ENCODE measurements around the gene KRT85. TPM values are rescaled to one million over a fixed set of nuclear protein-coding genes. Genes with fewer than 3 reads are reported as not detected.

KRT85 gene
- total and polyA plus RNA-seq, 2 of the 13 experiments (the other 11 are each of a cell fraction or from before 2014, with no cell fraction given) = not detected

DNA sequence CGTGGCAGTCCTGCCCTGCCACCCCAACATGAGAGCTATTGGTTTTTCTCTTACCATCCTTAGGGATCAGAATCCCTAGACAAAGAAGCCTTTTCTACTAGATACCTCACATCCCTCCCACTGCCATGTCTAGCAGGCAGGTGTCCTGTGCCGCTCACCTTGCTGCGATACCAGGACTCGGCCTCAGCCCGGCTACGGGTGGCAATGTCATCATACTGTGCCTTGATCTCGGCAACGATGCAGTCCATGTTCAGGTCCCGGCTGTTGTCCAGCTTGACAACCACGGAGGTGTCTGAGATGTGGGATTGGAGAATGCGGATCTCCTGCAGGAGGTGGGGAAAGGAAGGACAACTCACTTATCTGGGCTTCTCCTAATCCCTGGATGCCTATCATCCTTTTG lies 50.6 kb downstream of the KRT85 start:
- FAIRE-seq = no peak
- TF ChIP-seq, protein P1, sequence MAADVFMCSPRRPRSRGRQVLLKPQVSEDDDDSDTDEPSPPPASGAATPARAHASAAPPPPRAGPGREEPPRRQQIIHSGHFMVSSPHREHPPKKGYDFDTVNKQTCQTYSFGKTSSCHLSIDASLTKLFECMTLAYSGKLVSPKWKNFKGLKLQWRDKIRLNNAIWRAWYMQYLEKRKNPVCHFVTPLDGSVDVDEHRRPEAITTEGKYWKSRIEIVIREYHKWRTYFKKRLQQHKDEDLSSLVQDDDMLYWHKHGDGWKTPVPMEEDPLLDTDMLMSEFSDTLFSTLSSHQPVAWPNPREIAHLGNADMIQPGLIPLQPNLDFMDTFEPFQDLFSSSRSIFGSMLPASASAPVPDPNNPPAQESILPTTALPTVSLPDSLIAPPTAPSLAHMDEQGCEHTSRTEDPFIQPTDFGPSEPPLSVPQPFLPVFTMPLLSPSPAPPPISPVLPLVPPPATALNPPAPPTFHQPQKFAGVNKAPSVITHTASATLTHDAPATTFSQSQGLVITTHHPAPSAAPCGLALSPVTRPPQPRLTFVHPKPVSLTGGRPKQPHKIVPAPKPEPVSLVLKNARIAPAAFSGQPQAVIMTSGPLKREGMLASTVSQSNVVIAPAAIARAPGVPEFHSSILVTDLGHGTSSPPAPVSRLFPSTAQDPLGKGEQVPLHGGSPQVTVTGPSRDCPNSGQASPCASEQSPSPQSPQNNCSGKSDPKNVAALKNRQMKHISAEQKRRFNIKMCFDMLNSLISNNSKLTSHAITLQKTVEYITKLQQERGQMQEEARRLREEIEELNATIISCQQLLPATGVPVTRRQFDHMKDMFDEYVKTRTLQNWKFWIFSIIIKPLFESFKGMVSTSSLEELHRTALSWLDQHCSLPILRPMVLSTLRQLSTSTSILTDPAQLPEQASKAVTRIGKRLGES (CRISPR knock-in tag; IDR thresholded peaks at IDR 0.05; ENCODE audit: borderline replicate concordance) = no peak
- TF ChIP-seq ZNF451 (CRISPR knock-in tag; IDR thresholded peaks at IDR 0.05) (no peak), GPN1 (CRISPR knock-in tag; IDR thresholded peaks at IDR 0.05; ENCODE audit: borderline replicate concordance) (no peak), ZNF577 (CRISPR knock-in tag; IDR thresholded peaks at IDR 0.05; ENCODE audit: borderline replicate concordance, low read depth) (no peak), ZNF75D (CRISPR knock-in tag; IDR thresholded peaks at IDR 0.05; ENCODE audit: borderline replicate concordance) (no peak), ZKSCAN5 (CRISPR knock-in tag; IDR thresholded peaks at IDR 0.05) (no peak), MXI1 (IDR thresholded peaks at IDR 0.05; ENCODE audit: borderline replicate concordance, low read depth, low read length) (no peak), HIVEP1 (CRISPR knock-in tag; IDR thresholded peaks at IDR 0.05) (no peak), ZSCAN20 (CRISPR knock-in tag; IDR thresholded peaks at IDR 0.05; ENCODE audit: borderline replicate concordance) (no peak), CC2D1A (CRISPR knock-in tag; IDR thresholded peaks at IDR 0.05) (no peak), HMGA1 (CRISPR knock-in tag; conservative IDR thresholded peaks at IDR 0.05) (no peak)
- TF ChIP-seq, protein P2, sequence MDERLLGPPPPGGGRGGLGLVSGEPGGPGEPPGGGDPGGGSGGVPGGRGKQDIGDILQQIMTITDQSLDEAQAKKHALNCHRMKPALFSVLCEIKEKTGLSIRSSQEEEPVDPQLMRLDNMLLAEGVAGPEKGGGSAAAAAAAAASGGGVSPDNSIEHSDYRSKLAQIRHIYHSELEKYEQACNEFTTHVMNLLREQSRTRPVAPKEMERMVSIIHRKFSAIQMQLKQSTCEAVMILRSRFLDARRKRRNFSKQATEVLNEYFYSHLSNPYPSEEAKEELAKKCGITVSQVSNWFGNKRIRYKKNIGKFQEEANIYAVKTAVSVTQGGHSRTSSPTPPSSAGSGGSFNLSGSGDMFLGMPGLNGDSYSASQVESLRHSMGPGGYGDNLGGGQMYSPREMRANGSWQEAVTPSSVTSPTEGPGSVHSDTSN (CRISPR knock-in tag; IDR thresholded peaks at IDR 0.05) = no peak
- TF ChIP-seq, protein P3, sequence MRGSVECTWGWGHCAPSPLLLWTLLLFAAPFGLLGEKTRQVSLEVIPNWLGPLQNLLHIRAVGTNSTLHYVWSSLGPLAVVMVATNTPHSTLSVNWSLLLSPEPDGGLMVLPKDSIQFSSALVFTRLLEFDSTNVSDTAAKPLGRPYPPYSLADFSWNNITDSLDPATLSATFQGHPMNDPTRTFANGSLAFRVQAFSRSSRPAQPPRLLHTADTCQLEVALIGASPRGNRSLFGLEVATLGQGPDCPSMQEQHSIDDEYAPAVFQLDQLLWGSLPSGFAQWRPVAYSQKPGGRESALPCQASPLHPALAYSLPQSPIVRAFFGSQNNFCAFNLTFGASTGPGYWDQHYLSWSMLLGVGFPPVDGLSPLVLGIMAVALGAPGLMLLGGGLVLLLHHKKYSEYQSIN (CRISPR knock-in tag; IDR thresholded peaks at IDR 0.05; ENCODE audit: borderline replicate concordance) = no peak
- TF ChIP-seq, protein P4, sequence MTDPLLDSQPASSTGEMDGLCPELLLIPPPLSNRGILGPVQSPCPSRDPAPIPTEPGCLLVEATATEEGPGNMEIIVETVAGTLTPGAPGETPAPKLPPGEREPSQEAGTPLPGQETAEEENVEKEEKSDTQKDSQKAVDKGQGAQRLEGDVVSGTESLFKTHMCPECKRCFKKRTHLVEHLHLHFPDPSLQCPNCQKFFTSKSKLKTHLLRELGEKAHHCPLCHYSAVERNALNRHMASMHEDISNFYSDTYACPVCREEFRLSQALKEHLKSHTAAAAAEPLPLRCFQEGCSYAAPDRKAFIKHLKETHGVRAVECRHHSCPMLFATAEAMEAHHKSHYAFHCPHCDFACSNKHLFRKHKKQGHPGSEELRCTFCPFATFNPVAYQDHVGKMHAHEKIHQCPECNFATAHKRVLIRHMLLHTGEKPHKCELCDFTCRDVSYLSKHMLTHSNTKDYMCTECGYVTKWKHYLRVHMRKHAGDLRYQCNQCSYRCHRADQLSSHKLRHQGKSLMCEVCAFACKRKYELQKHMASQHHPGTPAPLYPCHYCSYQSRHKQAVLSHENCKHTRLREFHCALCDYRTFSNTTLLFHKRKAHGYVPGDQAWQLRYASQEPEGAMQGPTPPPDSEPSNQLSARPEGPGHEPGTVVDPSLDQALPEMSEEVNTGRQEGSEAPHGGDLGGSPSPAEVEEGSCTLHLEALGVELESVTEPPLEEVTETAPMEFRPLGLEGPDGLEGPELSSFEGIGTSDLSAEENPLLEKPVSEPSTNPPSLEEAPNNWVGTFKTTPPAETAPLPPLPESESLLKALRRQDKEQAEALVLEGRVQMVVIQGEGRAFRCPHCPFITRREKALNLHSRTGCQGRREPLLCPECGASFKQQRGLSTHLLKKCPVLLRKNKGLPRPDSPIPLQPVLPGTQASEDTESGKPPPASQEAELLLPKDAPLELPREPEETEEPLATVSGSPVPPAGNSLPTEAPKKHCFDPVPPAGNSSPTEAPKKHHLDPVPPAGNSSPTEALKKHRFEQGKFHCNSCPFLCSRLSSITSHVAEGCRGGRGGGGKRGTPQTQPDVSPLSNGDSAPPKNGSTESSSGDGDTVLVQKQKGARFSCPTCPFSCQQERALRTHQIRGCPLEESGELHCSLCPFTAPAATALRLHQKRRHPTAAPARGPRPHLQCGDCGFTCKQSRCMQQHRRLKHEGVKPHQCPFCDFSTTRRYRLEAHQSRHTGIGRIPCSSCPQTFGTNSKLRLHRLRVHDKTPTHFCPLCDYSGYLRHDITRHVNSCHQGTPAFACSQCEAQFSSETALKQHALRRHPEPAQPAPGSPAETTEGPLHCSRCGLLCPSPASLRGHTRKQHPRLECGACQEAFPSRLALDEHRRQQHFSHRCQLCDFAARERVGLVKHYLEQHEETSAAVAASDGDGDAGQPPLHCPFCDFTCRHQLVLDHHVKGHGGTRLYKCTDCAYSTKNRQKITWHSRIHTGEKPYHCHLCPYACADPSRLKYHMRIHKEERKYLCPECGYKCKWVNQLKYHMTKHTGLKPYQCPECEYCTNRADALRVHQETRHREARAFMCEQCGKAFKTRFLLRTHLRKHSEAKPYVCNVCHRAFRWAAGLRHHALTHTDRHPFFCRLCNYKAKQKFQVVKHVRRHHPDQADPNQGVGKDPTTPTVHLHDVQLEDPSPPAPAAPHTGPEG (CRISPR knock-in tag; IDR thresholded peaks at IDR 0.05) = no peak

More for the DNA sequence above, 50.6 kb downstream of the KRT85 start:
- no TSS peak for BruUV-seq (replicated peaks)
- intact Hi-C loops (cut with micrococcal nuclease; ENCODE audit: unreplicated experiment) (no loop called here), in situ Hi-C loops (cut with HindIII; ENCODE audit: extremely low pct_ligation_motif_present, low pct_unique_long_range_greater_than_20kb) (no loop called here)
- Histone ChIP-seq H3K79me2 (ENCODE audit: insufficient read depth, low read length) (no peaks in the 10 kb centered on the region), H3K27me3 (ENCODE audit: control insufficient read depth in 1 of 2, insufficient read depth in 2 of 2, low read length in 2 of 2) (peaks cover 10 to 53% of the 10 kb centered on the region in 2 experiments; a peak in 4 of 5 replicates), H3K9me3 (ENCODE audit: low read length) (no peaks in the 10 kb centered on the region), H3K4me2 (ENCODE audit: low read depth, low read length) (no peak overlapping the region), H3K27ac (ENCODE audit: extremely low read length, insufficient read depth, low read length) (no peak overlapping the region), H3K9ac (ENCODE audit: insufficient read depth, low read depth, low read length) (no peak overlapping the region), H3K4me3 (replicated peaks in 1 of 3; ENCODE audit: insufficient read depth in 1 of 3, low read depth in 2 of 3, low read length in 3 of 3) (no peak overlapping the region), H3K36me3 (replicated peaks in 1 of 2; ENCODE audit: control insufficient read depth in 1 of 2, insufficient read depth in 2 of 2, low read length in 2 of 2) (no peaks in the 10 kb centered on the region), H2AFZ (ENCODE audit: low read length) (no peak overlapping the region), H4K20me1 (ENCODE audit: insufficient read depth, low read length) (no peaks in the 10 kb centered on the region), H3K4me1 (ENCODE audit: insufficient read depth, low read length) (peaks cover 10% of the 10 kb centered on the region)
- POLR2A ChIA-PET = no interaction called here
- ATAC-seq = no peak
- no peak for DNase-seq (ENCODE audit: low spot score)
- 44% methylated on average over 10 of the region's 11 CpGs for WGBS (ENCODE audit: low lambda C conversion rate)
- CTCF ChIA-PET (ENCODE audit: low intra/inter-chr PET ratio, low total read pairs) = no interaction called here
